ENCODE measurements around the gene FUT8.
"Not testable (repeated sequence)": the region's sequence is repeated elsewhere in the genome, so short reads cannot be mapped to it uniquely, and the experiment has no call there.

Gene FUT8

GRCh38 chr14:65453807-65454480 is 41.4 kb downstream of the FUT8 start:
- no peak for DNase-seq (ENCODE audit: low spot score)

- no peak for DNase-seq (ENCODE audit: low spot score)
These were observed 43.7 kb downstream of the FUT8 start for GRCh38 chr14:65456247-65456646.

GRCh38 chr14:65461730-65462129 is 49.2 kb downstream of the FUT8 start:
- no peak for DNase-seq (ENCODE audit: low spot score)

DNA sequence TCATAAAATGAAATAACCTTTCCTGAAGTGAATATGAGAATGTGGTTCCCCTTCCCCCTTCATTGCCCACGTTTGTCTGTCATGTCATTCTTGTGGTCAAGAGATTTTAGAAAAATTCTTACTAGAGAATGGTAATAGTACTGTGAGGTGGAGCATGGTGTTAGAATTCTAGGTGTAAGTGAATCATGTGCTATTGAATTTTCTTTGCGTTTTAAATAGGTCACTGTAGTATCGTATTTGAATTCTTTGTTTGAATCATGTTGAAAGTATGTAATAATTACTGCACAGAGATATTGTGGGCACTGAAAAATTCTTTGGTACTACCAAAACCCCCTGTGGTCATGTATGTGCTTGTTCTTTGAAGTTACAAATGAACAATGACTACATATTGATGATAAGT is 49.9 kb downstream of the FUT8 start:
- DNase-seq (ENCODE audit: low spot score): no peak

- no peak for DNase-seq (ENCODE audit: low spot score)
These were observed 53.1 kb downstream of the FUT8 start for GRCh38 chr14:65465584-65465983.

DNA sequence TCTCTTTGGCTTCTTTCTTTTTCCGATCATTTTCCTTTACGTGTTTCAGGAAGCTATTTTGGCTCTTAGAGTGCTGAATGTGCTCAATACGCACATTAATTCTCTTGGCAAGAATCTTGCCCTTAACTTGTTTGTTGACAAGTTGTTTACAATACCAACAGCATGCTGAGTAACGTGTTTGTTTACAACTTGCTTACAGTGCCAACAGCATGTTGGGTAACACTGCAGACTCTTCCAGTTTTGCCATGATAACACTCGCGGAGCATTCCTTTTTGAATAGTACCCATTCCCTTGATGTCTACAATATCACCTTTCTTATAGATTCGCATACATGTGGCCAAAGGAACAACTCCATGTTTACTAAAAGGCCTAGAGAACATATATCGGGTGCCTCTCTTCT is 55.4 kb downstream of the FUT8 start:
- not testable (repeated sequence) for DNase-seq (ENCODE audit: low spot score)

GRCh38 chr14:65469903-65470302 is 57.4 kb downstream of the FUT8 start:
- no peak for DNase-seq (ENCODE audit: low spot score)

DNA sequence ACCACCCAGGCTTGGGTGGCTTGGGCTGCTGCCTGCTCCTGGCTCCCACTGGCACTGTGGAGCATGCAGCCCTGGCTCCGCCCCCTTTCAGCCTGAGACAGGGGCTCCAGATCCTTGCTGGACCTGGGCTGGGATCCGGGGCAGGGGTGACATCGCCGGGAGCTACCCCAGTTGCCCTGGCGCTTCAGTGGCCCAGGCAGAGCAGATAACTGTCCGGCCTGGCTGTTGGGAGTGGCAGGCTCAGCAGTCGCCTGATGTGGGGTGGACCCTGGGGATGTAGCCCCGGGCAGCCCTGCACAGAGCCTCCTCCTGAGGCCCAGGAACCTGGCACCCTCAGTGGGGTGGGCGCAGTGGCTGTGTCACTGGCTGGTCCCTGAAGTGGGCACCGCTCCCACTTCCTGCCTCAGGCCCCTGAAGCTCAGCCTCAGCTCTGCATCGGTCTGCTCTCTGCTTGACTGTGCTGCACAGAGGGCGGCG is 57.9 kb downstream of the FUT8 start:
- no peak for DNase-seq (ENCODE audit: low spot score)

DNA sequence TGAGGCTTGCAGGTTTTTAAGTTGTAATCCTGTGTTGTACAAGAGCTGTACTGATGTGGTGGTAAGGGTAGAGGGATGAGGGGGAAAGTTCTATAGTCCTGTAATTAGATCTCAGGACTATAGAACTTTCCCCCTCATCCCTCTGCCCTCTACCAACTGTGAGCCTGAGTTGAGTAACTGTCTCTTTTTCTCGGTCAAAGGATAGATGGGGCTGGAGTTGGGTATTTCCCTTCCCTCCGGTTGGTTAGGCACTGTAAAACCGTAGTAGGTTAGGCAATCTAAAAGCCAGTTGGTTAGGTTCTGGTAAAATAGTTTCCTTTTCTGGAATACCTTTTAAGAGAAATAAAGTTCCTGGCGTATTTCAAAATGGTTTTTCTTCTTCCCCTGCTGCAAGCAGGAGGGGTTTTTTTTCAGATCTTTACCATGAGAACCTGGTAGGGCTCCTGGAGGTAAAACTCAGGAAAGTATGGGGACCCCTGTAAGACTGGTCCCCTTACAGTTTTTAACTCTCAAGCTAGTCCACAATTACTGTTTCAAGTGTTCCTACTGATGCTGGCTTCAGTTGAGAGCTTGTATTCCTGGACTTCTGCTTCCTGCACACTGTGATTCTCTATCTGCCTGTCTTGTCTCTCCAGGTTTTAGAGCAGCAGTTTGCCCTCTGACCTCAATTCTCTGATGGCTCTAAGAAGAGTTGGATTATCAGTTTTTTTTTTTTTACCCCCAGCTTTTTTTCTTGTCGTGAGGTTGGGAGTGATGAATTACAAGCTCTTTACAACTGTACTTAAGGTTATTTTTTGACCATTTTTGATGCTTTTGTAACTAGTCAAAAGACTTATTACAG is 58.7 kb downstream of the FUT8 start:
- no peak for DNase-seq (ENCODE audit: low spot score)

DNA sequence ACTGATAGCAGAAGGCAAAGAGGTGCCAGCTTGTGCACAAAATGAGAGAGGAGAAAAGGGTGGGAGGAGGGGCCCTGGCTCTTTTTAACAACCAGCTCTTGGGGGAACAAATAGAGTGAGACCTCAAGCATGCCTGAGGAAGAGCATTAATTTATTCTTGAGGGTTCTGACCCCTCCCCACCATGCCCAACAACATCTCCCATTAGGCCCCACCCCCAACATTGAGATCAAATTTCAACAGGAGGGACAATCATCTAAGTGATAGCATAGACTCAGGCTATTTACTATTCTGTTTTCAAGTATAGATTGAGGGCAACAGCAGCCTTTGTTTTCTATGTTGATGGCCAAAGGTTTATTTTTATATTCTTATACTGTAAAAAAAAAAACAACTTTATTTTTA is 59.7 kb downstream of the FUT8 start:
- DNase-seq (ENCODE audit: low spot score): no peak

DNA sequence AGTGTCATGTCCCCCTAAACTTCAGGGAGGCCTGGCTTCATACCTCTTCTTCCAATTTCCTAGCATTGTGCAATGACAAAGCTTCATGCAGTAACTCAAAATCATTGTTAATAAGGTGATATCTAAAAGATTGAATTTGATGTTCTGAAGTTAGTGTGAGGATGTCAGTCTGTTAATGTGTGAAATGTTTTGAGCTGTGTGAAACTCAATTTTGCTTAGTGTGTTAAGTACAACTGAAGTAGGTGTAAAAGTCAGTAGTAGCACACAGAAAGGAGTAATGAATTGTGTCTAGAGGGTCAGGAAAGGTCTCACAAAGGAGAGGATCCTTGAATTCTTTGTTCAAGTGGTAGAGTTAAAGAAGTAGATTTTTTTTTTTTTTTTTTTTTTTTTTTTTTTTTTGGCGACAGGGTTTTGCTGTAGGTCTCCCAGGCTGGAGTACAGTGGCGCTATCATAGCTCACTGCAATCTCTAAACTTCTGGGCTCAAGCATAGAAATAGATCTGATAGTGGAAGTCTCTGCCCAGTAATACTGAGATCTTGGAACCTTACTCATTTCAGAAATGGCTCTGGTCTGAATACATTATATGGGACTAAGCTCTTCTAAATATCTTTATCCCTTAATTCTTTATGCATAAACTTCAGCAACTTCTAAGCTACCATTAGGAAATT is 63.9 kb downstream of the FUT8 start:
- no peak for DNase-seq (ENCODE audit: low spot score)

DNA sequence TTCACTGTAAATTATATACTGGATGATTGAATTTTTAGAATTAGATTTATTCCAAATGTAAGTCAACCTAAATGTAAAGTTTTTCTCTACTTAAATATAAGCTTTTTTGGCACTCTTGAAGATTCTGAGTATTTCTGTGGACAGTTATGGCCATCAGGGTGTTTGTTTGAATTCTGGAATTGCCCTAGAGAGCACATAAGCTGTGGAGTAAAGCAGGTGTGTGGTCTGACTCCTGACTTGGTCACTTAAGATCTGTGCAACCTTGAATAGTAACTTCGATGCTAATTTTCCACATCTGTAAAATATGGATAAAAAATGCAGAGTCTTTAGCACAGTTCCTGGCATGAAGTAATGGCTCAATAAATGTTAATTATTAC is 64.4 kb downstream of the FUT8 start:
- DNase-seq (ENCODE audit: low spot score): no peak

- no peak for DNase-seq (ENCODE audit: low spot score)
These were observed 65.5 kb downstream of the FUT8 start for GRCh38 chr14:65478017-65478416.

DNA sequence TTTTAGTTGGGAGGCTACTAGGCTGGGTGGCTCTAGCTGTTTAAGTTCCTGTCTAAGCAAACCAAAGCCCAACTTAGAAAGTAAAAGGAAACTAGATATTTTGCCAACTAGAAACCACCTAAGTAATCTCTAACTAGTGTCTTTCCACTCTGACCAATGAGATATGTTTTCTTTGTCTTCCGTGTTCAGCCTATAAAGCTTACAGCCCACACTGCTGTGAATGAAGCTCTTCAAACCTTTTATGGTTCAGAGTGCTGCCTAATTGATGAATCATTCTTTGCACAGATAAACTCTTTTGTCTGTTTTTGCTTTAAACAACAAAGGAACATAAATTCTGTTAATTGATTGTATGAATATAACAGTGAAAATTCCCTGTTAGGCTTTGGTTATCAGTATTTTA is 66.1 kb downstream of the FUT8 start:
- DNase-seq (ENCODE audit: low spot score): no peak

GRCh38 chr14:65479386-65479785 is 66.9 kb downstream of the FUT8 start:
- no peak for DNase-seq (ENCODE audit: low spot score)

- DNase-seq (ENCODE audit: low spot score): no peak
These were observed 70.4 kb downstream of the FUT8 start for GRCh38 chr14:65482757-65483438.

GRCh38 chr14:65483647-65484046 is 71.1 kb downstream of the FUT8 start:
- DNase-seq (ENCODE audit: low spot score): no peak

DNA sequence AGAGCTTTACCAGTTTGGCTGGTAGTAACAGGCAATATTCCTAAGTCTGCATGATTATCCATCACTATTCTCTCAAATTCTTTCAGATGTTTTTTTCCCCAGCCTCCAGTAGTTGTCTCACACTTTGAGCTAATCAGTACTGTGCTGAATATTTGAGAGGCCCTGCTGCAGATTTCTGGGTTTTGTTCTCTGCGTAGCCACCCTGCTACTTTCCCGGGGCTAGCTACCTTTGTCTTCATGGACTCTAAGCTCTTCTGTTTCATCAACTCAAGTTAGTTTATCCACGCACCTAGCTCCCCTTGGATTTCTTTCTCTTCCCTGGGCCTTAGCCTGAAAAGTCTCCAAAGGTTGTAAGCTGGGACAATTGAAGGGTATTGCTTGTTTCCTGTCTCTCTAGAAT is 73.0 kb downstream of the FUT8 start:
- DNase-seq (ENCODE audit: low spot score): no peak

DNA sequence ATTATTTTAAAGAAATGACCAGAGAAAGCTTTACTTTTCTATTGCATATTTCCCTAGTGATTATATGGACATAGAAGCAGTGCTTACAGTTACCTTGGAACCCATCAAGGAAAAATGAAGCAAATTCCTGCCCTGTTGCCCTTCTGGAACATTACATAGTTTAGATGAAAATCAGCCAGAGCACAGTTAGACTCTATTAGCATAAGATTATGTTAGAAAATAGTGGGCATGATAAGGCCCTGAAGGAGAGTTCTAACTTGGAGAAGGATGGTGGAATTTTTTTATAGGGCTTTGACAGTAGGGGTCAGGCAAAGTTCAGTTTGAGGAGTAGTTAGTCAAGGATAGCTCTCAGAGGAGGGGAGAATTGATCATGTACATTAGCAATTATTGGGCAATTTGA is 74.3 kb downstream of the FUT8 start:
- DNase-seq (ENCODE audit: low spot score): no peak

- DNase-seq (ENCODE audit: low spot score): no peak
These were observed 75.4 kb downstream of the FUT8 start for GRCh38 chr14:65487783-65488494.

DNA sequence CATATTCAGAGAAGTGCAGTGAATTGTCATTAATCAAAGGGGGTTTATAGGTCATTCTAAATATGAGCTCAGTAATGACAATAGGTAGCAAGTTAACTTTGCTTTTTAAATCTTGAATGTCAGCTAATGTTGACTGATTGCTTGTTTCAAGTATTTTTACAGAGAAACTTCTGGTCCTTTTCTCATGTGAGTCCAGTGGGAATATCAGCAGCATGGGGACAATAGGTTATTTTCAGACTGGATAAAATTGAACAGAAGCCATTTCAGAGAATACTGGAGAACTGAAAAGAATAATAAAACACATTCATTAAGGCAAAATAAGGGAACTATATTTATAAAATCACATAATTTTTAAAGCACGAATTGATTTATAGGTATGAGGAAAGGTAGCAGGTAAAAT is 78.7 kb downstream of the FUT8 start:
- no peak for DNase-seq (ENCODE audit: low spot score)

DNA sequence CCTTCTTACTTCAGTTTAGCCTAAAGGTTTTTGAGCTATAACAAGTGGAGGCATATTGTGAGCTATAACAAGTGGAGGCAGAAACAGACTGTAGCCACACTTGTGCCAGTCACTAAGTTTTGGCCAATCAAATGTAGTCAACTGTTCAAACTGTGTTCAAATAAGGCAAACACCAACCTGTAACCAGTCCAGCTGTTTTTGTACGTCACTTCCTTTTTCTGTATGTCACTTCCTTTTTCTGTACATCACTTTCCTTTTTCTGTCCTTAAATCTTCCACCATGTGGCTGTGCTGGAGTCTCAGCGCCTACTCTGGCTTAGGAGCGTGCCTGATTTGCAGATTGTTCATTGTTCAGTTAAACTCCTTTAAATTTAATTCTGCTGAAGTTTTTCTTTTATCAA is 79.7 kb downstream of the FUT8 start:
- DNase-seq (ENCODE audit: low spot score): no peak
